Neural progenitor cell (in vitro differentiated cells): ENCODE measurements around the gene CRACR2B.

Source experiments
- CTCF ChIP-seq: fragments of 200-600 bp; sonication (generic); IDR thresholded peaks from 2 replicates; pipeline ENCODE4 v1.5.1; 2017; ENCODE audit warnings: antibody characterized with exemption, mild to moderate bottlenecking
- EZH2 ChIP-seq: fragments of 200-600 bp; sonication (generic); IDR thresholded peaks from 2 replicates; pipeline ENCODE4 v1.6.1; 2017; ENCODE audit warnings: antibody characterized with exemption, mild to moderate bottlenecking, moderate library complexity
- EZH2phosphoT487 ChIP-seq: fragments of 200-600 bp; sonication (generic); IDR thresholded peaks from 2 replicates; pipeline ENCODE4 v1.6.1; 2017; ENCODE audit warnings: antibody characterized with exemption

GRCh38 chr11:829176-829846 lies 1.6 kb downstream of the CRACR2B start:
- TF ChIP-seq EZH2phosphoT487 = no peak
- no peak for TF ChIP-seq CTCF
- TF ChIP-seq EZH2 = peak; percentile 34
